WTC11 (cell line): ENCODE measurements around the gene FANK1.

ENCODE experiments used
- CTCF ChIP-seq: fragments of 200-600 bp; IDR thresholded peaks from 2 replicates; pipeline ENCODE4 v1.8.0; 2022; ENCODE audit warnings: antibody characterized with exemption
- E2F4 ChIP-seq: sonication (generic); formaldehyde crosslinking; IDR thresholded peaks from 2 replicates; pipeline ENCODE4 v1.8.1; 2022; ENCODE audit warnings: low read depth, mild to moderate bottlenecking, moderate library complexity, missing genetic modification reagents, borderline replicate concordance
- SMAD4 ChIP-seq: sonication (generic); formaldehyde crosslinking; IDR thresholded peaks from 2 replicates; pipeline ENCODE4 v1.8.0; 2022; ENCODE audit warnings: mild to moderate bottlenecking, missing genetic modification reagents
- TEAD4 ChIP-seq: sonication (generic); formaldehyde crosslinking; IDR thresholded peaks from 2 replicates; pipeline ENCODE4 v1.8.0; 2022; ENCODE audit warnings: mild to moderate bottlenecking, missing genetic modification reagents
- USF2 ChIP-seq: sonication (generic); formaldehyde crosslinking; IDR thresholded peaks from 2 replicates; pipeline ENCODE4 v1.8.1; 2023; ENCODE audit warnings: mild to moderate bottlenecking, missing genetic modification reagents, moderate library complexity
- ZNF121 ChIP-seq: sonication (generic); formaldehyde crosslinking; IDR thresholded peaks from 2 replicates; pipeline ENCODE4 v1.8.0; 2023; ENCODE audit warnings: missing genetic modification reagents
- ZNF317 ChIP-seq: sonication (generic); formaldehyde crosslinking; IDR thresholded peaks from 2 replicates; pipeline ENCODE4 v1.8.1; 2023; ENCODE audit warnings: low read depth, mild to moderate bottlenecking, moderate library complexity, missing genetic modification reagents, borderline replicate concordance
- ZNF423 ChIP-seq: fragments of 250-450 bp; sonication (Bioruptor Pico); IDR thresholded peaks from 2 replicates; pipeline ENCODE4 v2.1.2; 2022; ENCODE audit warnings: mild to moderate bottlenecking, moderate library complexity

- TF ChIP-seq CTCF (no peak), USF2 (CRISPR knock-in tag) (no peak), ZNF121 (CRISPR knock-in tag) (no peak), E2F4 (no peak), SMAD4 (CRISPR knock-in tag) (no peak), ZNF317 (CRISPR knock-in tag) (no peak), ZNF423 (CRISPR knock-in tag) (no peak), TEAD4 (CRISPR knock-in tag) (no peak)
Observed at GRCh38 chr10:126052171-126052570, 155.8 kb downstream of the FANK1 start.
